ENCODE results near the gene ELAVL2.

The ELAVL2 gene

DNA sequence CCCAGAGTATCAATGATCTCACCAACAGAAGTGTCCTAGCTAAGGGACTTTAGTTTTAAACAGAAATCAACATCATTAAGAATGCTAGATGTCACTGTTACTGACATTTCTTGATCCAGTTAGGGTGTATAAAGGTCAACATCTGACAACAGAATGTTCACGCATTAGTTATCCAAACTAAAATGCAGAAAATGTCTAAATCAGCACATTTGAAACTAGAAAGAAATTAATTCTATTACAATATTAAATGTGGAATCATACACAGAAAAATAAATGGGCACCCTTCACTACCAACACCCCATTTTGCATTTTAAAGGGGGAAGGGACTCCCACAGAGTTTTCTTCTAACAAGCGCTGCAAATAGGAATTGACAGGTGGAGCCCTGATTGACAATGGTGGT lies 24.5 kb downstream of the ELAVL2 start:
- Histone ChIP-seq H2BK120ac (ENCODE audit: insufficient read depth, low read length, poor library complexity) (no peak overlapping the region), H3K36me3 (ENCODE audit: control insufficient read depth in 1 of 2, insufficient read depth in 2 of 2, low read length in 2 of 2) (no peaks in the 10 kb centered on the region), H3K79me2 (ENCODE audit: control insufficient read depth, insufficient read depth, low read length, poor library complexity) (no peaks in the 10 kb centered on the region), H4K8ac (ENCODE audit: low read depth, low read length) (no peak overlapping the region), H3K27me3 (ENCODE audit: insufficient read depth, low read length) (no peaks in the 10 kb centered on the region), H3K79me1 (ENCODE audit: low read length) (no peaks in the 10 kb centered on the region), H2AFZ (ENCODE audit: insufficient read depth, low read length, poor library complexity) (no peak overlapping the region), H3K23ac (ENCODE audit: low read length) (no peak overlapping the region), H3K27ac (ENCODE audit: low read depth, low read length) (no peak overlapping the region), H2BK12ac (ENCODE audit: low read length) (no peak overlapping the region), H2AK5ac (ENCODE audit: low read length) (no peak overlapping the region), H3K4me1 (ENCODE audit: control insufficient read depth in 1 of 2, insufficient read depth in 2 of 2, low read length in 2 of 2) (no peaks in the 10 kb centered on the region), H4K12ac (ENCODE audit: low read depth, low read length) (no peak overlapping the region), H2BK5ac (ENCODE audit: low read depth, low read length, poor library complexity) (no peak overlapping the region), H3K18ac (ENCODE audit: low read length) (no peak overlapping the region), H3K4me3 (ENCODE audit: low read depth, low read length) (no peak overlapping the region), H3K14ac (ENCODE audit: low read length) (no peak overlapping the region), H4K91ac (ENCODE audit: low read depth, low read length) (no peak overlapping the region), H3K4ac (ENCODE audit: low read depth, low read length) (no peak overlapping the region), H3K9me3 (ENCODE audit: insufficient read depth, low read depth, low read length) (no peaks in the 10 kb centered on the region), H3K9ac (ENCODE audit: low read length) (no peak overlapping the region), H3K4me2 (ENCODE audit: low read length) (no peak overlapping the region)
- DNase-seq = no peak
- WGBS (ENCODE audit: extremely low coverage, insufficient coverage, insufficient read length) = no CpG with 5 or more reads among the region's 2 CpGs

DNA sequence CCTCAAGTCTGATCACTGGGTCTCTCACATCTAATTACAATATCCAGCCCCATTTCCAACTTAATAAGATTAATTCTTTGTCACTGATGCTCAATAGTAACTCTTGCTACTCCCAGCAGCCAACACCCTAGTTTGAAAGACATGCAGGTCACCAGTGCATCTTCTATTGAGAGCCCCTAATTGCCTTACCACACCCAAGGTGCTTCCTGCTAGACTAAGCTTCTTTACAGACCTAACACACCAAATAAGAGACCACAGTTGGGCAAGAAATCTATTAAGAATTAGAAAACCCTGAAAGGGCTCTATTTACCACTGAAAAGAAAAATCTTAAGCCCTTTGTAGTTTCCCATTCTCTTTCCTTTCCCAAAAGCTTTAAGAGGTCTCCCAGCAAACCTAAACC lies 26.5 kb downstream of the ELAVL2 start:
- H2BK12ac ChIP-seq (ENCODE audit: low read length) = no peak overlapping the region
- no peaks in the 10 kb centered on the region for H3K79me2 ChIP-seq (ENCODE audit: control insufficient read depth, insufficient read depth, low read length, poor library complexity)
- no peak overlapping the region for H2BK5ac ChIP-seq (ENCODE audit: low read depth, low read length, poor library complexity)
- no peaks in the 10 kb centered on the region for H3K36me3 ChIP-seq (ENCODE audit: control insufficient read depth in 1 of 2, insufficient read depth in 2 of 2, low read length in 2 of 2)
- H3K4me1 ChIP-seq (ENCODE audit: control insufficient read depth in 1 of 2, insufficient read depth in 2 of 2, low read length in 2 of 2) = no peaks in the 10 kb centered on the region
- no peak overlapping the region for H3K23ac ChIP-seq (ENCODE audit: low read length)
- no peak overlapping the region for H2BK120ac ChIP-seq (ENCODE audit: insufficient read depth, low read length, poor library complexity)
- no peak for DNase-seq
- no peaks in the 10 kb centered on the region for H3K27me3 ChIP-seq (ENCODE audit: insufficient read depth, low read length)
- H3K18ac ChIP-seq (ENCODE audit: low read length) = no peak overlapping the region
- no peak overlapping the region for H3K4me2 ChIP-seq (ENCODE audit: low read length)
- no peak overlapping the region for H4K91ac ChIP-seq (ENCODE audit: low read depth, low read length)
- no peak overlapping the region for H3K27ac ChIP-seq (ENCODE audit: low read depth, low read length)
- H3K79me1 ChIP-seq (ENCODE audit: low read length) = no peaks in the 10 kb centered on the region
- H3K14ac ChIP-seq (ENCODE audit: low read length) = no peak overlapping the region
- no peak overlapping the region for H3K4me3 ChIP-seq (ENCODE audit: low read depth, low read length)
- no peak overlapping the region for H3K9ac ChIP-seq (ENCODE audit: low read length)
- no peak overlapping the region for H4K8ac ChIP-seq (ENCODE audit: low read depth, low read length)
- no peak overlapping the region for H3K4ac ChIP-seq (ENCODE audit: low read depth, low read length)
- H4K12ac ChIP-seq (ENCODE audit: low read depth, low read length) = no peak overlapping the region
- H2AFZ ChIP-seq (ENCODE audit: insufficient read depth, low read length, poor library complexity) = no peak overlapping the region
- H2AK5ac ChIP-seq (ENCODE audit: low read length) = no peak overlapping the region
- no peaks in the 10 kb centered on the region for H3K9me3 ChIP-seq (ENCODE audit: insufficient read depth, low read depth, low read length)

DNA sequence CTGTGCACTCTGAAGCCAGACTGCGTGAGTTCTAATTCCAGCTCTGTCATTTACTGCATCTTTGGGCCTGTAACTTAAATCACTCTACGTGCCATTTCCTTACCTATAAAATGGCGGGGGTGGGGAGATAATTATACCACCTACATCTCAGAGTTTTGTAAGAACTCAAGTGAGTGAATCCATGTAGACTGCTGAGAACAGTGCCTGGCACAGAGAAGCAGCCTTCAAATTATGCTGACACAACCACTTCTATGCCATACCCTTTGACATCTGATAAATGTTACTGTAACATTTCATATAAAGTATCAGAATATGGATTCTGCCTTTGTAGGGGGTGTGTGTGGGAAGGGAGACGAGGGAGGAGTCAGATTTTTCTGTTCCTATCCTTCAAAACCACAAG lies 27.7 kb downstream of the ELAVL2 start:
- WGBS (ENCODE audit: extremely low coverage, insufficient coverage, insufficient read length) = no CpG with 5 or more reads among the region's 4 CpGs
- H3K14ac ChIP-seq (ENCODE audit: low read length) = no peak overlapping the region
- no peak overlapping the region for H4K91ac ChIP-seq (ENCODE audit: low read depth, low read length)

DNA sequence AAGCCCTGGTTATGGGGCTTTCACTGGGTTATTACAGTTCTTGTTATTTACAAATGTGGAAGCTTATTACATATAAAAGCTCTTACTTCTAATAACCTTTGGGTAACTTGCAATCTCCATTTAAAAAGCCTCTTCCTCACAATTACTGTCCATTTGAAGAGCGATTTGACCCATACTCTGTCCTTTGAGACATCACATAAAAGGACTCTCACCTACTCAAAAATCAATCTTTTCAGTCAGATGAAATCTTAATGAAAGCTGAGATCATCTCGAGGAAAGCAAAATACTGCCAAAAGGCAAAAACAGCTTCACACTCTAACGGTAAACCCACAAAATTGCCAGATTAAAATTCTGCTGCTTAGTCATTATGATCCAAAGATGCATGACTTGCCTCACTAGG lies 29.8 kb downstream of the ELAVL2 start:
- H2BK12ac ChIP-seq (ENCODE audit: low read length) = no peak overlapping the region
- H3K9me3 ChIP-seq (ENCODE audit: insufficient read depth, low read depth, low read length) = no peaks in the 10 kb centered on the region
- no peaks in the 10 kb centered on the region for H3K79me1 ChIP-seq (ENCODE audit: low read length)
- no peak overlapping the region for H3K4me3 ChIP-seq (ENCODE audit: low read depth, low read length)
- no peak overlapping the region for H4K8ac ChIP-seq (ENCODE audit: low read depth, low read length)
- no CpG with 5 or more reads among the region's 3 CpGs for WGBS (ENCODE audit: extremely low coverage, insufficient coverage, insufficient read length)
- no peak overlapping the region for H3K4ac ChIP-seq (ENCODE audit: low read depth, low read length)
- no peaks in the 10 kb centered on the region for H3K79me2 ChIP-seq (ENCODE audit: control insufficient read depth, insufficient read depth, low read length, poor library complexity)
- H3K23ac ChIP-seq (ENCODE audit: low read length) = no peak overlapping the region
- no peak overlapping the region for H2BK5ac ChIP-seq (ENCODE audit: low read depth, low read length, poor library complexity)
- H4K12ac ChIP-seq (ENCODE audit: low read depth, low read length) = no peak overlapping the region
- no peak overlapping the region for H3K9ac ChIP-seq (ENCODE audit: low read length)
- no peaks in the 10 kb centered on the region for H3K27me3 ChIP-seq (ENCODE audit: insufficient read depth, low read length)
- H3K4me2 ChIP-seq (ENCODE audit: low read length) = no peak overlapping the region
- H3K18ac ChIP-seq (ENCODE audit: low read length) = no peak overlapping the region
- no peak overlapping the region for H3K27ac ChIP-seq (ENCODE audit: low read depth, low read length)
- no peak overlapping the region for H3K14ac ChIP-seq (ENCODE audit: low read length)
- H2AFZ ChIP-seq (ENCODE audit: insufficient read depth, low read length, poor library complexity) = no peak overlapping the region
- H4K91ac ChIP-seq (ENCODE audit: low read depth, low read length) = no peak overlapping the region
- no peak overlapping the region for H2AK5ac ChIP-seq (ENCODE audit: low read length)
- no peaks in the 10 kb centered on the region for H3K4me1 ChIP-seq (ENCODE audit: control insufficient read depth in 1 of 2, insufficient read depth in 2 of 2, low read length in 2 of 2)
- no peaks in the 10 kb centered on the region for H3K36me3 ChIP-seq (ENCODE audit: control insufficient read depth in 1 of 2, insufficient read depth in 2 of 2, low read length in 2 of 2)
- no peak overlapping the region for H2BK120ac ChIP-seq (ENCODE audit: insufficient read depth, low read length, poor library complexity)
- DNase-seq = no peak

More for the DNA sequence above, 27.7 kb downstream of the ELAVL2 start:
- no peak for DNase-seq
- H3K4ac ChIP-seq (ENCODE audit: low read depth, low read length) = no peak overlapping the region
- no peak overlapping the region for H2AK5ac ChIP-seq (ENCODE audit: low read length)
- H3K4me3 ChIP-seq (ENCODE audit: low read depth, low read length) = no peak overlapping the region
- no peak overlapping the region for H3K9ac ChIP-seq (ENCODE audit: low read length)
- no peaks in the 10 kb centered on the region for H3K79me1 ChIP-seq (ENCODE audit: low read length)
- no peak overlapping the region for H3K27ac ChIP-seq (ENCODE audit: low read depth, low read length)
- H3K9me3 ChIP-seq (ENCODE audit: insufficient read depth, low read depth, low read length) = no peaks in the 10 kb centered on the region
- no peak overlapping the region for H3K4me2 ChIP-seq (ENCODE audit: low read length)
- H3K27me3 ChIP-seq (ENCODE audit: insufficient read depth, low read length) = no peaks in the 10 kb centered on the region
- H4K8ac ChIP-seq (ENCODE audit: low read depth, low read length) = no peak overlapping the region
- H3K79me2 ChIP-seq (ENCODE audit: control insufficient read depth, insufficient read depth, low read length, poor library complexity) = no peaks in the 10 kb centered on the region
- H3K18ac ChIP-seq (ENCODE audit: low read length) = no peak overlapping the region
- no peaks in the 10 kb centered on the region for H3K4me1 ChIP-seq (ENCODE audit: control insufficient read depth in 1 of 2, insufficient read depth in 2 of 2, low read length in 2 of 2)
- no peaks in the 10 kb centered on the region for H3K36me3 ChIP-seq (ENCODE audit: control insufficient read depth in 1 of 2, insufficient read depth in 2 of 2, low read length in 2 of 2)
- no peak overlapping the region for H2BK12ac ChIP-seq (ENCODE audit: low read length)
- no peak overlapping the region for H3K23ac ChIP-seq (ENCODE audit: low read length)
- no peak overlapping the region for H2AFZ ChIP-seq (ENCODE audit: insufficient read depth, low read length, poor library complexity)
- no peak overlapping the region for H2BK5ac ChIP-seq (ENCODE audit: low read depth, low read length, poor library complexity)
- no peak overlapping the region for H2BK120ac ChIP-seq (ENCODE audit: insufficient read depth, low read length, poor library complexity)
- no peak overlapping the region for H4K12ac ChIP-seq (ENCODE audit: low read depth, low read length)
